ENCODE measurements around the gene TAX1BP1.

- no peak for TF ChIP-seq GATA2 (IDR thresholded peaks at IDR 0.05; ENCODE audit: low read depth, low read length)
- TF ChIP-seq GATA3 (IDR thresholded peaks at IDR 0.05; ENCODE audit: low read depth, low read length) = no peak
Measured at GRCh38 chr7:27714831-27715444, 25.0 kb upstream of the TAX1BP1 start.

Measured in SH-SY5Y (cell line).